ENCODE data around the gene MSLN.

The MSLN gene

GRCh38 chr16:813916-814412 lies 53.4 kb downstream of the MSLN start:
- DNase-seq, result no peak

DNA sequence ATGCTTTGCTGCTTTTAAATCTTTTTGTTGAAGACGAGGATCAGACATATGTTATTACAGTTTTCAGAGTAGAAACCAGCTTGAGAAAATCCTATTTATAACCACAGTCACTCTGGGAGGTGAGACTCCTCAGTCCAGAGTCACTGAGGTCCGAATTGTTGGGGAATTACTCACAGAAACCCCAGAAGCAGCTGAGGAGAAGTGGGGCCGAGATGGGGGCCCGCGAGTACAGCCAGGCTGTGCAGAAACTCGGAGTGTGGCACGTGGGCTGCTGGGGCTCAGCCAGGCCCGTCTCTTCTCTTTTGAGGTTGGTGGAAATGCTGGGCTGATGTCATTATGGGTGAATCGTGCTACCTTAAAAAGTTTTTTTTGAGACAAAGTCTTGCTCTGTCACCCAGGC lies 54.4 kb downstream of the MSLN start:
- DNase-seq, result no peak

DNA sequence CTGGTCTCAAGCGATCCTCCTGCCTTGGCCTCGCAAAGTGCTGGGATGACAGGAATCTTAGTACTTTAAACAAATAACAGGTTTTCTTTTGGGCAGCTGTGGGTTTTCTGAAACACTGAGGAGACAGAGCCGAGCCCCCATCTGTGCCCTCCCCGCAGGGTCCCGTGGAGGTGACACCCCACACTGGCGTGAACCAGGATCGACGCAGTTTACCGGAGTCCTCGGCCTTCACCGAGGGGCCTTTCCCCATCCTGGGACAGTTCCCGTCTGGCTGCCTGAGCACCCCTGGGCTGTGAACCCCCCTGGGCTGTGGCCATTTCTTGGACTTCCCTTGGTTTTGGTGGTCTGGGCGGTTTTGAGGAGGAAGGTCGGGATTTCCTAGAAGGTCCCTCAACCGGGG lies 55.3 kb downstream of the MSLN start:
- DNase-seq, result no peak

GRCh38 chr16:817001-817906 lies 56.7 kb downstream of the MSLN start:
- no peak for DNase-seq

DNA sequence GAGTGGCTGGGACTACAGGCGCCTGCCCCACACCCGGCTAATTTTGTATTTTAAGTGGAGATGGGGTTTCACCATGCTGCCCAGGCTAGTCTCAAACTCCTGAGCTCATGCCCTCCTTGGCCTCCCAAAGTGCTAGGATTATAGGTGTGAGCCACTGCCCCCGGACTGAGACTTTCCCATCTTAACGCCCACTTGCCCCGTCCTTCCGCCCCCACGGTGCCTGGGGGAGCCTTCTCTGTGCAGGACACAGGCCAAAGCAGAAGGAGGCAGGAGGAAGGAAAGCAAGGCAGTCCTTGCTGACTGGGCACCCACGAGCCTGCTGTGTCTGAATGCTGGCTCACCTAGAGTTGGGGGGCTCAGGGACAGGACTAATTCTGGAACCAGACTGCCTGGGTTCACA lies 57.6 kb downstream of the MSLN start:
- DNase-seq, result no peak

Measured in NCI-H1694 treated with DMSO at 0.1 percent for 48 hours (cell line).